GM23248 (cell line): ENCODE measurements around the gene SUGT1. TPM values are rescaled to one million over a fixed set of nuclear protein-coding genes. Genes with fewer than 3 reads are reported as not detected.
"Not testable (repeated sequence)": the region's sequence is repeated elsewhere in the genome, so short reads cannot be mapped to it uniquely, and the experiment has no call there.

ENCODE experiments used
- DNase-seq: peaks from one replicate; pipeline ENCODE4 v3.0.0-alpha.2; 2015
- H2AFZ ChIP-seq: fragments of 200-600 bp; sonication (generic); 2 replicates; pipeline ENCODE4 v1.6.1; 2016; ENCODE audit warnings: antibody characterized with exemption
- H3F3A ChIP-seq: fragments of 200-600 bp; sonication (generic); 2 replicates; pipeline ENCODE4 v1.6.1; 2016; ENCODE audit warnings: mild to moderate bottlenecking, antibody characterized with exemption, mixed run types; ENCODE audit not compliant: insufficient read depth
- H3K27ac ChIP-seq: fragments of 200-600 bp; sonication (generic); 2 replicates; pipeline ENCODE4 v1.5.1; 2016; ENCODE audit warnings: mild to moderate bottlenecking
- H3K27me3 ChIP-seq: fragments of 200-600 bp; sonication (generic); replicated peaks from 2 replicates; pipeline ENCODE4 v1.6.1; 2016; ENCODE audit warnings: mild to moderate bottlenecking; ENCODE audit not compliant: insufficient read depth
- H3K36me3 ChIP-seq: fragments of 200-600 bp; sonication (generic); 2 replicates; pipeline ENCODE4 v1.6.1; 2016; ENCODE audit warnings: low read depth, mild to moderate bottlenecking
- H3K4me1 ChIP-seq: fragments of 200-600 bp; sonication (generic); 2 replicates; pipeline ENCODE4 v1.6.1; 2016; ENCODE audit warnings: mild to moderate bottlenecking; ENCODE audit not compliant: insufficient read depth
- H3K4me2 ChIP-seq: fragments of 200-600 bp; sonication (generic); one replicate; pipeline ENCODE4 v1.6.1; 2016; ENCODE audit warnings: mild to moderate bottlenecking; ENCODE audit not compliant: unreplicated experiment
- H3K4me3 ChIP-seq: fragments of 200-600 bp; sonication (generic); 2 replicates; pipeline ENCODE4 v1.5.1; 2016; ENCODE audit warnings: mild to moderate bottlenecking
- H3K79me2 ChIP-seq: fragments of 200-600 bp; sonication (generic); 2 replicates; pipeline ENCODE4 v1.6.1; 2016; ENCODE audit warnings: mild to moderate bottlenecking; ENCODE audit not compliant: insufficient read depth
- H3K9ac ChIP-seq: fragments of 200-600 bp; sonication (generic); 2 replicates; pipeline ENCODE4 v1.6.1; 2016; ENCODE audit warnings: mild to moderate bottlenecking
- H3K9me2 ChIP-seq: fragments of 200-600 bp; sonication (generic); 2 replicates; pipeline ENCODE4 v1.6.1; 2016; ENCODE audit warnings: mixed run types, mild to moderate bottlenecking, moderate library complexity; ENCODE audit not compliant: insufficient read depth
- H3K9me3 ChIP-seq: fragments of 200-600 bp; sonication (generic); one replicate; pipeline ENCODE4 v1.6.1; 2017; ENCODE audit warnings: low read depth
- H4K20me1 ChIP-seq: fragments of 200-600 bp; sonication (generic); 2 replicates; pipeline ENCODE4 v1.6.0; 2016; ENCODE audit not compliant: insufficient read depth
- EZH2 ChIP-seq: fragments of 200-600 bp; sonication (generic); IDR thresholded peaks from 2 replicates; pipeline ENCODE4 v1.6.1; 2018; ENCODE audit warnings: antibody characterized with exemption, mild to moderate bottlenecking; ENCODE audit not compliant: insufficient read depth, poor library complexity, severe bottlenecking
- EZH2phosphoT487 ChIP-seq: fragments of 200-600 bp; sonication (generic); IDR thresholded peaks from 2 replicates; pipeline ENCODE4 v1.6.1; 2018; ENCODE audit warnings: antibody characterized with exemption, moderate library complexity, mild to moderate bottlenecking, low read depth; ENCODE audit not compliant: insufficient read depth
- WGBS, 2 experiments: methylation state at CpG; one replicate each; pipeline ENCODE4 v1.1.6; 2015 to 2017; ENCODE audit warnings: low lambda C conversion rate in 2 of 2, low coverage in 1 of 2; ENCODE audit errors: missing lambda C conversion rate in 2 of 2; 5-methylcytosine and 5-hydroxymethylcytosine counted together
- in situ Hi-C: fragments of 300-500 bp; cut with MboI; formaldehyde crosslinking; loops from 2 replicates; pipeline ENCODE4 v1.15.0; 2020
- polyA plus RNA-seq: library from polyadenylated mRNA; unstranded; fragments of >200 nt; fragmentation: Nextera tagmentation; extraction: Ambion mirVana; gene quantifications from 2 replicates; pipeline ENCODE4 v1.2.1, GENCODE V29; 2016
- total RNA-seq: library from RNA; depleted of rRNA; stranded (reverse); fragments of >200 nt; shearing (Covaris generic); gene quantifications from 2 replicates; pipeline ENCODE4 v1.2.3, GENCODE V29; 2014

SUGT1 gene
- total and polyA plus RNA-seq, 2 experiments from 2014 or later: 29.4 to 77.2 TPM

DNA sequence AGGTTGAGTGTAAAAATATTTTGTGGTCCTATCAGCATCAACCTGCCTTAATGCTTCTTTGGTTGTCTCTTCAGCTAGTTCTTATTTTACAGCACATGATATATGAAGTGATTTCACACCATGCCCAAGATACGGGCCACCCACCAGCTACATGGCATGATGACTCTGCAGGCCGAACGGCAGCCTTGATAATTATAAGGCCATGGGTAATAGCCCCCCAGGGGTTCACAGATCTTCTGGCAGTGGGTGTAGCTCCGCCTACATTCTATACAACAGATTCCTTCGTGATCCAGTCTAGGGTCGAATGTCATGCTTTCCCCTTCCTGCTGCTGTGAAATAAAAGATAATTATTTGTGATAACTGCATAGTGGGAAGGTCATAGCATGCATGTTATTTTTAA is 50.8 kb downstream of the SUGT1 start:
- WGBS, 2 experiments: 86 to 89% methylated on average over 6 of the region's 6 CpGs
- H3K9ac ChIP-seq: no peak overlapping the region
- H3K27me3 ChIP-seq: no peaks in the 10 kb centered on the region
- H3K4me1 ChIP-seq: no peaks in the 10 kb centered on the region
- H3K27ac ChIP-seq: no peak overlapping the region
- no peaks in the 10 kb centered on the region for H3K79me2 ChIP-seq
- no peak for DNase-seq
- no peak overlapping the region for H2AFZ ChIP-seq
- H4K20me1 ChIP-seq: no peaks in the 10 kb centered on the region
- H3F3A ChIP-seq: peaks cover 17% of the 10 kb centered on the region
- H3K9me2 ChIP-seq: no peaks in the 10 kb centered on the region
- in situ Hi-C loops: no loop called here
- no peak overlapping the region for H3K4me3 ChIP-seq
- no peaks in the 10 kb centered on the region for H3K9me3 ChIP-seq
- H3K4me2 ChIP-seq: no peak overlapping the region
- H3K36me3 ChIP-seq: peaks cover 4% of the 10 kb centered on the region; the same call in 1 of the 2 replicates
- TF ChIP-seq EZH2phosphoT487 (no peak), EZH2 (no peak)

DNA sequence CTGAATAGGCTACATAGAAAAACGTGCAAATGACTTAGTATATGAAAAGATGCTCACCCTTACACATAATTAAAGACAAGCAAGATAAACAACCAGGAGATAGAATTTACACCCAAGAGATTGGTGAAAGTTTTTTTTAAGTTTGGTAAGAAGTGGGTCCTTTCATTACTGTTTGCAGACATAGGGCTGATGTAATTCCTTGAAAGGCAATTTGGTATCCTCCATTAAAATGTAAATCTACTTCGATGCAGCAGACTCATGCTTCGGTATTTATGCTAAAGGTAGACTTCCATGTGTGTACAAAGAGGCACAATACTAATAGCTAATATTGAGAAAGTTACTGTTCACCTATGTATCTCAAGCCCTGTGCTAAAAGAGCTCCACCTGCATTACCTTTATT is 53.4 kb downstream of the SUGT1 start:
- no peaks in the 10 kb centered on the region for H3K9me3 ChIP-seq
- no peak for DNase-seq
- in situ Hi-C loops: no loop called here
- no peak overlapping the region for H2AFZ ChIP-seq
- H3K36me3 ChIP-seq: no peaks in the 10 kb centered on the region
- H3K27me3 ChIP-seq: no peaks in the 10 kb centered on the region
- H3K4me1 ChIP-seq: no peaks in the 10 kb centered on the region
- no peak overlapping the region for H3K9ac ChIP-seq
- no peaks in the 10 kb centered on the region for H3K9me2 ChIP-seq
- WGBS, 2 experiments: 79 to 82% methylated on average over 3 of the region's 3 CpGs
- H4K20me1 ChIP-seq: no peaks in the 10 kb centered on the region
- H3F3A ChIP-seq: peaks cover 13% of the 10 kb centered on the region
- no peaks in the 10 kb centered on the region for H3K79me2 ChIP-seq
- H3K27ac ChIP-seq: no peak overlapping the region
- no peak overlapping the region for H3K4me3 ChIP-seq
- H3K4me2 ChIP-seq: no peak overlapping the region
- no peak for TF ChIP-seq EZH2phosphoT487
- no peak for TF ChIP-seq EZH2

GRCh38 chr13:52707375-52707774 is 54.7 kb downstream of the SUGT1 start:
- H3F3A ChIP-seq: peaks cover 11% of the 10 kb centered on the region
- H3K79me2 ChIP-seq: no peaks in the 10 kb centered on the region
- H4K20me1 ChIP-seq: no peaks in the 10 kb centered on the region
- WGBS, 2 experiments: 37 to 50% methylated on average over 1 of the region's 1 CpG
- H3K36me3 ChIP-seq: no peaks in the 10 kb centered on the region
- in situ Hi-C loops: no loop called here
- H3K4me2 ChIP-seq: no peak overlapping the region
- H2AFZ ChIP-seq: no peak overlapping the region
- no peaks in the 10 kb centered on the region for H3K4me1 ChIP-seq
- no peaks in the 10 kb centered on the region for H3K27me3 ChIP-seq
- no peaks in the 10 kb centered on the region for H3K9me3 ChIP-seq
- H3K4me3 ChIP-seq: no peak overlapping the region
- peak; percentile 5 for DNase-seq
- no peak overlapping the region for H3K9ac ChIP-seq
- TF ChIP-seq EZH2 (no peak), EZH2phosphoT487 (no peak)
- no peaks in the 10 kb centered on the region for H3K9me2 ChIP-seq
- H3K27ac ChIP-seq: no peak overlapping the region

DNA sequence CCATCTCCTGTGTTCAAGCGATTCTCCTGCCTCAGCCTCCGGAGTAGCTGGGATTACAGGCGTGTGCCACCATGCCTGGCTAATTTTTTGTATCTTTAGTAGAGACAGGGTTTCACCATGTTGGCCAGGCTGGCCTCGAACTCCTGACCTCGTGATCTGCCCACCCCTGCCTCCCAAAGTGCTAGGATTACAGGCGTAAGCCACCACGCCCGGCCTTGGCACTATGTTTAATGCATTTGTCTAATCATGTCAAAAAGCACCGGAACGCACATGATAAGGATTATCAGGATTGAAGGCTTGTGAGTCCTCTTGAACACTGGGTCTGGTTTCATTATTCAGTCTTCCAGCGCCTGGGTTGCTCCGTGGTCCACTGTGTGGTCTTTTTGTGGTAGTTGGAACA is 55.6 kb downstream of the SUGT1 start:
- 80 to 88% methylated on average over 12 of the region's 12 CpGs for WGBS, 2 experiments
- H3K9me2 ChIP-seq, H3K4me1 ChIP-seq, H3F3A ChIP-seq, H3K79me2 ChIP-seq, H3K27ac ChIP-seq, H3K27me3 ChIP-seq, H3K36me3 ChIP-seq, H3K9ac ChIP-seq, H3K9me3 ChIP-seq, in situ Hi-C loops, H4K20me1 ChIP-seq, DNase-seq, H3K4me2 ChIP-seq, H2AFZ ChIP-seq, H3K4me3 ChIP-seq: not testable (repeated sequence)

GRCh38 chr13:52711286-52711685 is 58.6 kb downstream of the SUGT1 start:
- 31% methylated on average over 3 of the region's 3 CpGs for WGBS, 2 experiments
- H3K9ac ChIP-seq: no peak overlapping the region
- no peaks in the 10 kb centered on the region for H3K79me2 ChIP-seq
- H3K4me3 ChIP-seq: no peak overlapping the region
- H3K36me3 ChIP-seq: no peaks in the 10 kb centered on the region
- no peak overlapping the region for H3K27ac ChIP-seq
- no peaks in the 10 kb centered on the region for H4K20me1 ChIP-seq
- DNase-seq: no peak
- no peaks in the 10 kb centered on the region for H3K9me3 ChIP-seq
- H3K27me3 ChIP-seq: no peaks in the 10 kb centered on the region
- TF ChIP-seq EZH2phosphoT487 (no peak), EZH2 (no peak)
- no peaks in the 10 kb centered on the region for H3K9me2 ChIP-seq
- in situ Hi-C loops: no loop called here
- no peaks in the 10 kb centered on the region for H3F3A ChIP-seq
- H3K4me2 ChIP-seq: no peak overlapping the region
- H2AFZ ChIP-seq: no peak overlapping the region
- no peaks in the 10 kb centered on the region for H3K4me1 ChIP-seq
